ENCODE data around the gene SBK2.
"Not testable (repeated sequence)": the region's sequence is repeated elsewhere in the genome, so short reads cannot be mapped to it uniquely, and the experiment has no call there.

Gene SBK2

DNA sequence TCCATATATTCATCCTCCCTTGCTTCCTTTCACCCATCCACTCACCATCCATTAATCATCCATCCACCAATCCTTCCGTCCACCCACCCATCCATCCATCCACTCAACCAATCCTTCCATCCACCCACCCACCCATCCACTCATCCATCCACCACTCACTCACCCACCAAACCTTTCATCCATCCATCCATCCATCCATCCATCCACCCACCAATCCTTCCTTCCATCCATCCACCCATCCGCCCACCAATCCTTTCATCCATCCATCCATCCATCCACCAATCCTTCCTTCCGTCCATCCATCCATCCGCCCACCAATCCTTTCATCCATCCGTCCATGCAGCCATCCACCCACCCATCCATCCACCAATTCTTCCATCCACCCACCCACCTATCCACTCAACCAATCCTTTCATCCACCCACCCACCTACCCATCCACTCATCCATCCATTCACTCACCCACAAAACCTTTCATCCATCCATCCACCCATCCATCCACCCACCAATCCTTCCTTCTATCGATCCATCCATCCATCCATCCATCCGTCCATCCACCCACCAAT lies 5.4 kb upstream of the SBK2 start:
- no peaks in the 10 kb centered on the region for H3K36me3 ChIP-seq (ENCODE audit: control insufficient read depth, low read depth, low read length)
- no peak overlapping the region for H3K9ac ChIP-seq (ENCODE audit: low read length)
- H3K27ac ChIP-seq (ENCODE audit: low read length), result no peak overlapping the region
- peaks cover 8% of the 10 kb centered on the region for H3K4me1 ChIP-seq (ENCODE audit: control insufficient read depth, low read depth, low read length)
- H3K4me3 ChIP-seq (ENCODE audit: low read length), result no peak overlapping the region
- H3K9me3 ChIP-seq (ENCODE audit: control insufficient read depth, low read depth, low read length), result no peaks in the 10 kb centered on the region
- H3K27me3 ChIP-seq (ENCODE audit: control insufficient read depth, insufficient read depth, low read length), result no peaks in the 10 kb centered on the region

DNA sequence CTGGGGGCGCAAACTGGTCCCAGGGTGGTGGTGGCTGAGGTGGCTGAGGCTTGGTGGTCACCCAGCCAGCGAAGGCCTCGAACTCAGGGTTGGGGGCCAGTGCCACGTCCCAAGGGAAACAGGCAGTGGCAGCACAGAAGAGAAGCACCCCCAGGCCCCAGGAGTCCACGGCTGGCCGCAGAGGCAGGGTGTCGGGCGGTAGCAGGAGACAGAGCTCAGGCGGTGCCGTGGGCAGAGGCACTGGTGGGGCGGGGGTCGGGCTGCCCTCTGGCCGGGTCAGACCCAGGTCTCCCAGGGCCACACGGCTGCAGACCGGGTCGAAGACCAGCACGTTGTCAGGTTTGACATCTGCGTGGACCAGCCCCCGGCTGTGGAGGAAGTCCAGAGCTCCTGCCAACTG lies 4.2 kb upstream of the SBK2 start:
- no peak overlapping the region for H3K9ac ChIP-seq (ENCODE audit: low read length)

DNA sequence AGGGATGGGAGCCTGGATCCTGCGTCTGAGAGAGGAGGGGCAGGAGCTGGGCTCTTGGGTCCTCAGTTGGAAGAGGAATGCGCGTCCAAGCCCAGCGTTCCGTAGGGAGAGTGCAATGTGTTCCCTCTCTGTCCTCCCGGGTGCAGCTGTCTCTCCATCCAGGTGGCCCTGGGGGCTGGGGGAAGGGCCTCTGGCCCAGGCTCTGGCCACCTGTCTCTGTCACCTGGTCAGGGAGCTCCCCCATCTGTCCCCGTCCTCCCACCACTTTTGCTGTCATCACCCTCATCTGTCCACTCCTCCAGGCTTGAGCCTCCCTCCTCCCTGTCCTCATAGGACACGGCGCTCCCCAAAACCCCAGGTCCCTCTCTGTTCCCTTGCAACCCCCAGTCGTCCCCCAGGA lies 3.7 kb upstream of the SBK2 start:
- no peak overlapping the region for H3K27ac ChIP-seq (ENCODE audit: low read length)
- H3K4me3 ChIP-seq (ENCODE audit: low read length), result no peak overlapping the region
- no peak overlapping the region for H3K9ac ChIP-seq (ENCODE audit: low read length)
- no peaks in the 10 kb centered on the region for H3K27me3 ChIP-seq (ENCODE audit: control insufficient read depth, insufficient read depth, low read length)
- H3K4me1 ChIP-seq (ENCODE audit: control insufficient read depth, low read depth, low read length), result peaks cover 8% of the 10 kb centered on the region
- no peaks in the 10 kb centered on the region for H3K9me3 ChIP-seq (ENCODE audit: control insufficient read depth, low read depth, low read length)
- H3K36me3 ChIP-seq (ENCODE audit: control insufficient read depth, low read depth, low read length), result no peaks in the 10 kb centered on the region

More for the DNA sequence above, 4.2 kb upstream of the SBK2 start:
- H3K4me1 ChIP-seq (ENCODE audit: control insufficient read depth, low read depth, low read length), result peaks cover 8% of the 10 kb centered on the region
- H3K4me3 ChIP-seq (ENCODE audit: low read length), result no peak overlapping the region
- no peaks in the 10 kb centered on the region for H3K27me3 ChIP-seq (ENCODE audit: control insufficient read depth, insufficient read depth, low read length)
- no peaks in the 10 kb centered on the region for H3K36me3 ChIP-seq (ENCODE audit: control insufficient read depth, low read depth, low read length)
- H3K27ac ChIP-seq (ENCODE audit: low read length), result no peak overlapping the region
- H3K9me3 ChIP-seq (ENCODE audit: control insufficient read depth, low read depth, low read length), result no peaks in the 10 kb centered on the region

DNA sequence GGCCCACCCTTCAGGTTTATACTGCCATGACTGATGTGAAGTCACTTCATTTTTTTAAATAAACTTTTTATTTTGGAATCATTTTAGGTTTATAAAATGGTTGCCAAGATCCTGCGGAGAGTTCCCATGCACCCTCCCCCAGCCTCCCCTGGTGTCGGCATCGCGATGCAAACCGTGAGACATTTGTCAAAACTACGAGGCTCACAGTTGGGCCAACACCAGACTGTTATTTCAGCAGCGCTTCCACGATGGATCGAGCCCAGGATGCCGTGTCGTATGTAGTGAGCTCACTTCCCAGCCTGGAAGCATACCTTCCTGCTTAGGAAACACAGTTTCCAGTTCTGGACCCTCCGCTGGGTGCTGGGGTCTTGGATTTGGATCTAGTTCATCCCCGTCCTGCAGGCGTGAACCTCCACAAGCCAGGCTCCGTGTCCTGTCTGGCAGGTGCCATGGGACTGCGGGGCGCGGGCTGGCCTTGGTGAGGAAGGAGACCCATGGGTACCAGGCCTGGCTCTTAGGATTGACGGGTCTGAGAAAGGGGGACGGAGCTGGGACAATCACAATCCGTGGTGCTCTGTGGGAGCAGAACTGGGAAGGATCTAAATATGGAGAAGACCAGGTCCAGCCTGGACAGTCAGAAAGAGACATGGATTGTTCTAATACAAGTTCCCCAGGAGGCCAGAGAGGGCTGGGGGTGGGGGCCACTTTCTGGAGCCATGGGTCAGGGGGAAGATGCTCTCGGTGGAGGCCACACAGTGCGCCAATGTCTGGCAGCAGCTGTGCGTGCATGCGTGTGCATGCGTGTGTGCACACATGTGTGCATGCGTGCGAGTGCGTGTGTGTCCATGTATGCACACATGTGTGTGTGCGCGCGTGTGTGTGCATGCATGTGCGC lies 2.4 kb upstream of the SBK2 start:
- no peak overlapping the region for H3K9ac ChIP-seq (ENCODE audit: low read length)
- H3K36me3 ChIP-seq (ENCODE audit: control insufficient read depth, low read depth, low read length), result no peaks in the 10 kb centered on the region
- peaks cover 8% of the 10 kb centered on the region for H3K4me1 ChIP-seq (ENCODE audit: control insufficient read depth, low read depth, low read length)
- H3K4me3 ChIP-seq (ENCODE audit: low read length), result no peak overlapping the region
- H3K27me3 ChIP-seq (ENCODE audit: control insufficient read depth, insufficient read depth, low read length), result no peaks in the 10 kb centered on the region
- no peak overlapping the region for H3K27ac ChIP-seq (ENCODE audit: low read length)
- no peaks in the 10 kb centered on the region for H3K9me3 ChIP-seq (ENCODE audit: control insufficient read depth, low read depth, low read length)

DNA sequence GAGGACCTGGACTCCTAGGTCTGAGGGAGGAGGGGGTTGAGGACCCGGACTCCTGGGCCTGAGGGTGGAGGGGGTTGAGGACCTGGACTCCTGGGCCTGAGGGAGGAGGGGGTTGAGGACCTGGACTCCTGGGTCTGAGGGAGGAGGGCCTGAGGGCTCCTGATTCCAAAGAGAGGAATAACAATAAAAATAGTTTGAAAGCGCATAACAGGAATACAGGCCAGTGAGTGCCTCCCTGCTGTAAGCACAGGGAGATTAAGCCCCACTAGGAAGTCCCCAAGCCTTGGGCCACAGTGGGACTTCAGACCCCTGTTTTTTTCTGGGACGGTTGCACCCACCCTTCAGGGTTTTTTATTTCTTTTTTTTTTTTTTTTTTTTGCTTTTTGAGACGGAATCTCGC lies 1.2 kb upstream of the SBK2 start:
- Histone ChIP-seq H3K4me3 (ENCODE audit: low read length) (no peak overlapping the region), H3K27ac (ENCODE audit: low read length) (peak overlapping the region; percentile 39), H3K36me3 (ENCODE audit: control insufficient read depth, low read depth, low read length) (no peaks in the 10 kb centered on the region), H3K9me3 (ENCODE audit: control insufficient read depth, low read depth, low read length) (no peaks in the 10 kb centered on the region), H3K4me1 (ENCODE audit: control insufficient read depth, low read depth, low read length) (peaks cover 8% of the 10 kb centered on the region), H3K27me3 (ENCODE audit: control insufficient read depth, insufficient read depth, low read length) (no peaks in the 10 kb centered on the region), H3K9ac (ENCODE audit: low read length) (no peak overlapping the region)

DNA sequence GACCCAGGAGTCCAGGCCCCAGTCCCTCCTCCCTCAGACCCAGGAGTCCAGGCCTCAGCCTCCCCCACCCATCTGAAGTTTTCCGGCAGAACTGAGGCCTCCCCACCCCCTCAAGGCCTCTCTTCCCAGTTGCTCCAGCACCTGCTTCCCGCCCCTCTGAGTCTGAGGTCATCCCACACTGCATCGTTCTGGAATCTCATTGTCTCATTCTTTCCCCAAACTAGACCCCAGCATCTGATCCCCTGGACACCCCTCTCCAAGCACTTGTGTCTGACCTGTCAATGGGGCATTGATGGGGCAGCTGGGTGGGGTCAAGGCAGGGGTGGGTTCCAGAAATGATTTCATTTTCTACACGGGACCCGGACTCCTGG lies 793 bp upstream of the SBK2 start:
- no peak overlapping the region for H3K27ac ChIP-seq (ENCODE audit: low read length)
- no peaks in the 10 kb centered on the region for H3K36me3 ChIP-seq (ENCODE audit: control insufficient read depth, low read depth, low read length)
- no peaks in the 10 kb centered on the region for H3K27me3 ChIP-seq (ENCODE audit: control insufficient read depth, insufficient read depth, low read length)
- H3K9ac ChIP-seq (ENCODE audit: low read length), result no peak overlapping the region
- no peak overlapping the region for H3K4me3 ChIP-seq (ENCODE audit: low read length)
- H3K4me1 ChIP-seq (ENCODE audit: control insufficient read depth, low read depth, low read length), result peaks cover 8% of the 10 kb centered on the region
- no peaks in the 10 kb centered on the region for H3K9me3 ChIP-seq (ENCODE audit: control insufficient read depth, low read depth, low read length)

DNA sequence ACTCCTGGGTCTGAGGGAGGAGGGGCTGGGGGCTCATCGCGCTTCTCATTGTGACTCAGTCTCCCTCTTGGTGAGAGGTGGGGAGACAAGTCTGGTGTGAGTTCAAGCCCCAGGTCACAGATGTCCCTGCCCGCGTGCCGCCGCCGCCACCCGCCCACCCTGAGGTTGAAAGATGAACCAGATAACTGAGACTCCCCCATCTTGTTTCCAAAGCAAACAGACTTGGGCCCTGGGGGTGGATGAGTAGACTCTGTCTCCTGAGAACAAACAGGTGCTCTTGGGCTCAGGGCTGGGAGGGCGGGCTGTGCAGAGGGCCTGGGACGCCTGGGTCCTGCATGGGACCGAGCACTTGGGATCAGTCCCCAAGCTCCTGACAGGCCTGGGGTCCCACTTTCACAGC lies 567 bp downstream of the SBK2 start:
- Histone ChIP-seq H3K27me3 (ENCODE audit: control insufficient read depth, insufficient read depth, low read length) (no peaks in the 10 kb centered on the region), H3K27ac (ENCODE audit: low read length) (no peak overlapping the region), H3K36me3 (ENCODE audit: control insufficient read depth, low read depth, low read length) (no peaks in the 10 kb centered on the region), H3K9me3 (ENCODE audit: control insufficient read depth, low read depth, low read length) (no peaks in the 10 kb centered on the region), H3K4me1 (ENCODE audit: control insufficient read depth, low read depth, low read length) (peaks cover 8% of the 10 kb centered on the region), H3K4me3 (ENCODE audit: low read length) (no peak overlapping the region), H3K9ac (ENCODE audit: low read length) (no peak overlapping the region)

DNA sequence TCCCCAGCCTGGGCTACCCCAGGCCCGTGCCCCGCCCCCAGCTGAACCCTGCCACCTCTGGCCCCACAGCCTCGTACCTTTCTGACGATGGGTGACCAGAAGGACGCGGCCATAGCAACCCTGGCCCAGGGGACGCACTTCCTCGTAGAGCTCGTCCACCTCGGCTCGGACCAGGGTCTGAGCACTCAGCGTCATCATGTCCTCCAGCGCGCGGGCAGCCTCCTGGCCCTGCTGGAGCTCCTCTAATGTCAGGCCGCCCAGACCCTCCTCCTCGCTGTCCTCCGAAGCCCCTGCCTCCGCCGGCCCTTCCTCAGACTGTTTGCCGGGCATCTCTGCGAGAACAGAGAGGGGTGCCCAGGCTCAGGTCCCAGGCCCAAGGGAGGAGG lies 975 bp downstream of the SBK2 start:
- H3K27ac ChIP-seq (ENCODE audit: low read length), result no peak overlapping the region

DNA sequence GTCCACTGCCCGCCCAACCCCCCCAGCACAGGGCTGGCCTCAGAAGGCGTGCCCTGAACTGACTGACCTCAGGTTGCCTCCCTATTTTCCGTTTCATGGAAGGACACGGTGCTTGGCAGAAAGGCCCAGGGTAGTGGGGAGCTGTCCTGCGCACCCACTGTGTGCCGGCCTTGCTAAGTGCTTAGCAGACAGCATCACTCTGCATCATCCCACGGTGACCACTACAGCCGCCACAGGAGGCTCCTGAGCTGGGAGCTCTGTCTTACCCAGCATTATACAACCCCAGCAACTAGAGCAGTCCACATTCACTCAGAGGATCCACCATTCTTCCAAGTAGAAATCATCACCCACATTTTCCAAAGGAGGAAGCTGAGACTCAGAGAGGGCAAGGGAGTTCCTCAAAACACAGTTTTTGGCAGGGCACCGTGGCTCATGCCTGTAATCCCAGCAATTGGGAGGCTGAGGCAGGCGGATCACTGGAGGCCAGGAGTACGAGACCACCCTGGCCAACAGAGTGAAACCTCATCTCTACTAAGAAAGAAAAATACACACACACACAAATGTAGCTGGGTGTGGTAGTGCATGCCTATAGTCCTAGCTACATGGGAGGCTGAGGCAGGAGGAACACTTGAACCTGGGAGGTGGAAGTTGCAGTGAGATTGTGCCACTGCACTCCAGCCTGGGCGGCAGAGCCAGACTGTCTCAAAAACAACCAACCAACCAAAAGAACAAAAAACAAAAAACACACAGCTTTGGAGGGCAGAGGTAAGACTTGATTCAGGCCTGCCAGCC lies 1.6 kb downstream of the SBK2 start:
- H3K27me3 ChIP-seq (ENCODE audit: control insufficient read depth, insufficient read depth, low read length), result no peaks in the 10 kb centered on the region
- no peaks in the 10 kb centered on the region for H3K36me3 ChIP-seq (ENCODE audit: control insufficient read depth, low read depth, low read length)
- H3K9me3 ChIP-seq (ENCODE audit: control insufficient read depth, low read depth, low read length), result no peaks in the 10 kb centered on the region
- no peak overlapping the region for H3K4me3 ChIP-seq (ENCODE audit: low read length)
- no peak overlapping the region for H3K9ac ChIP-seq (ENCODE audit: low read length)
- H3K27ac ChIP-seq (ENCODE audit: low read length), result no peak overlapping the region
- peaks cover 8% of the 10 kb centered on the region for H3K4me1 ChIP-seq (ENCODE audit: control insufficient read depth, low read depth, low read length)

More for the DNA sequence above, 975 bp downstream of the SBK2 start:
- Histone ChIP-seq H3K4me3 (ENCODE audit: low read length) (no peak overlapping the region), H3K4me1 (ENCODE audit: control insufficient read depth, low read depth, low read length) (peaks cover 8% of the 10 kb centered on the region), H3K36me3 (ENCODE audit: control insufficient read depth, low read depth, low read length) (no peaks in the 10 kb centered on the region), H3K9ac (ENCODE audit: low read length) (no peak overlapping the region), H3K27me3 (ENCODE audit: control insufficient read depth, insufficient read depth, low read length) (no peaks in the 10 kb centered on the region), H3K9me3 (ENCODE audit: control insufficient read depth, low read depth, low read length) (no peaks in the 10 kb centered on the region)

DNA sequence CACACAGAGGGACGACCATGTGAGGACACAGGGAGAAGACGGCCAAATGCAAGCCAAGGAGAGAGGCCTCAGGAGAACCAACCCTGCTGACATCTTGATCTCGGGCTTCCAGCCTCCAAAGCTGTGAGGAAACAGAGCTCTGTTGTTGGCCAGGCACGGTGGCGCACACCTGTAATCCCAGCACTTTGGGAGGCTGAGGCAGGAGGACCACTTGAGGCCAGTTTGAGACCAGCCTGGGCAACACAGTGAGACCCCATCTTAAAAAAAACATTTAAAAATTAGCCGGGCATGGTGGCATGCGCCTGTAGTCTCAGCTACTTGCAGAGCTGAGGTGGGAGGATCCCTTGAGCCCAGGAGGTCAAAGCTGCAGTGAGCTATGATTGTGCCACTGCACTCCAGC lies 2.7 kb downstream of the SBK2 start:
- H3K4me1 ChIP-seq (ENCODE audit: control insufficient read depth, low read depth, low read length); H3K9me3 ChIP-seq (ENCODE audit: control insufficient read depth, low read depth, low read length); H3K4me3 ChIP-seq (ENCODE audit: low read length); H3K36me3 ChIP-seq (ENCODE audit: control insufficient read depth, low read depth, low read length); H3K9ac ChIP-seq (ENCODE audit: low read length); H3K27me3 ChIP-seq (ENCODE audit: control insufficient read depth, insufficient read depth, low read length); H3K27ac ChIP-seq (ENCODE audit: low read length): not testable (repeated sequence)

DNA sequence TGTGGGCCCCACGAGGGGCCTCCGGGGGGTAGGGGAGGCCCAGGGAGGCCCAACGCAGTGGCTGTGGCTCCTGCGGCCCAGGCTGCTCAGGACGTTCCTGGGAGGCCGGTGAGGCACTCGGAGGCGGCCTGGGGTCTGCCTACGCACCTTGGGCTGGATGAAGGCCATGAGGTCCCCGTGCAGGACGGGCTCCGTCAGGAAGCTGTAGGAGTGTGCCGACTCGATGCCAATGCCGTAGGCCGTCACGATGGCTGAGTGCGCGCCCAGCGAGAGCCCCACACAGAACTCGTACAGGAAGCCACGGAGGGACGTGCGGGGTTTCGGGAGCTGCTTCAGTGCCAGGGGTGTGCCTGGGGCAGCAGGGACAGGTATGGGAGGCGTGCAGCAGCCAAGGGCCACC lies 5.9 kb downstream of the SBK2 start:
- no peak overlapping the region for H3K9ac ChIP-seq (ENCODE audit: low read length)
- H3K4me3 ChIP-seq (ENCODE audit: low read length), result no peak overlapping the region

More for the DNA sequence above, 5.9 kb downstream of the SBK2 start:
- Histone ChIP-seq H3K27me3 (ENCODE audit: control insufficient read depth, insufficient read depth, low read length) (no peaks in the 10 kb centered on the region), H3K9me3 (ENCODE audit: control insufficient read depth, low read depth, low read length) (no peaks in the 10 kb centered on the region), H3K27ac (ENCODE audit: low read length) (no peak overlapping the region), H3K36me3 (ENCODE audit: control insufficient read depth, low read depth, low read length) (no peaks in the 10 kb centered on the region), H3K4me1 (ENCODE audit: control insufficient read depth, low read depth, low read length) (no peaks in the 10 kb centered on the region)
